NCI-H2196 treated with DMSO at 0.1 percent for 48 hours (cell line): Measurements from ENCODE around the gene P2RY8.
A peak's percentile ranks its signal among the peaks of the same experiment; 100 is the strongest.
"Not testable (repeated sequence)": the region's sequence is repeated elsewhere in the genome, so short reads cannot be mapped to it uniquely, and the experiment has no call there.

ENCODE experiments used
- DNase-seq: peaks from one replicate; lab custom pipeline; 2025; ENCODE audit not compliant: unreplicated experiment; lab: John Stamatoyannopoulos, UW

Gene P2RY8

GRCh38 chrX:1537031-1537715 lies at the start of gene P2RY8:
Gene P2RY8 (minus strand): TSS chrX:1537185. CDS start chrX:1466558, 70,627 bp downstream.
- no peak for DNase-seq

- DNase-seq: no peak
Measured at GRCh38 chrX:1584237-1585011, 47.4 kb upstream of the P2RY8 start.

- peak; percentile 37 for DNase-seq
Measured at GRCh38 chrX:1582686-1583437, 45.9 kb upstream of the P2RY8 start.

GRCh38 chrX:1581132-1581531 lies 44.1 kb upstream of the P2RY8 start:
- no peak for DNase-seq

- no peak for DNase-seq
Measured at GRCh38 chrX:1578511-1579173, 41.7 kb upstream of the P2RY8 start.

GRCh38 chrX:1577845-1578244 lies 40.9 kb upstream of the P2RY8 start:
- no peak for DNase-seq

- DNase-seq: no peak
Measured at GRCh38 chrX:1576201-1576992, 39.4 kb upstream of the P2RY8 start.

GRCh38 chrX:1574181-1574580 lies 37.2 kb upstream of the P2RY8 start:
- DNase-seq: not testable (repeated sequence)

- DNase-seq: no peak
Measured at GRCh38 chrX:1564750-1565683, 28.0 kb upstream of the P2RY8 start.

GRCh38 chrX:1564077-1564476 lies 27.1 kb upstream of the P2RY8 start:
- not testable (repeated sequence) for DNase-seq

- DNase-seq: no peak
Measured at GRCh38 chrX:1561164-1561563, 24.2 kb upstream of the P2RY8 start.

- no peak for DNase-seq
Measured at GRCh38 chrX:1558761-1559468, 21.9 kb upstream of the P2RY8 start.

- not testable (repeated sequence) for DNase-seq
Measured at GRCh38 chrX:1557442-1557841, 20.5 kb upstream of the P2RY8 start.

GRCh38 chrX:1555370-1555769 lies 18.4 kb upstream of the P2RY8 start:
- DNase-seq: no peak

- DNase-seq: no peak
Measured at GRCh38 chrX:1554469-1555210, 17.7 kb upstream of the P2RY8 start.

- no peak for DNase-seq
Measured at GRCh38 chrX:1551959-1552546, 15.1 kb upstream of the P2RY8 start.

- no peak for DNase-seq
Measured at GRCh38 chrX:1546691-1547251, 9.8 kb upstream of the P2RY8 start.
